Hepatocyte (in vitro differentiated cells): ENCODE results near the gene ANKS1B. TPM values are rescaled to one million over a fixed set of nuclear protein-coding genes. Genes with fewer than 3 reads are reported as not detected.

ENCODE experiments used
- DNase-seq: peaks from one replicate; pipeline ENCODE4 v3.0.0-alpha.2; 2016; ENCODE audit warnings: low spot score
- H2AFZ ChIP-seq: fragments of 200-600 bp; sonication (generic); 2 replicates; pipeline ENCODE4 v1.6.0; 2016; ENCODE audit warnings: antibody characterized with exemption, mild to moderate bottlenecking
- H3K27ac ChIP-seq: fragments of 200-600 bp; sonication (generic); 2 replicates; pipeline ENCODE4 v1.5.1; 2016; ENCODE audit warnings: mild to moderate bottlenecking
- H3K27me3 ChIP-seq: fragments of 200-600 bp; sonication (generic); 2 replicates; pipeline ENCODE4 v1.6.1; 2016
- H3K36me3 ChIP-seq: fragments of 200-600 bp; sonication (generic); replicated peaks from 2 replicates; pipeline ENCODE4 v1.5.1; 2016; ENCODE audit warnings: low read depth; ENCODE audit not compliant: insufficient read depth
- H3K4me1 ChIP-seq: fragments of 200-600 bp; sonication (generic); 2 replicates; pipeline ENCODE4 v1.5.1; 2016; ENCODE audit warnings: mild to moderate bottlenecking, moderate library complexity; ENCODE audit not compliant: insufficient read depth
- H3K4me2 ChIP-seq: fragments of 200-600 bp; sonication (generic); 2 replicates; pipeline ENCODE4 v1.6.0; 2016
- H3K4me3 ChIP-seq: fragments of 200-600 bp; sonication (generic); 2 replicates; pipeline ENCODE4 v1.5.1; 2016; ENCODE audit warnings: mild to moderate bottlenecking
- H3K79me2 ChIP-seq: fragments of 200-600 bp; sonication (generic); 2 replicates; pipeline ENCODE4 v1.6.0; 2017; ENCODE audit warnings: mild to moderate bottlenecking
- H3K9me2 ChIP-seq: fragments of 200-600 bp; sonication (generic); replicated peaks from 2 replicates; pipeline ENCODE4 v1.6.0; 2017; ENCODE audit warnings: mild to moderate bottlenecking; ENCODE audit not compliant: insufficient read depth
- H3K9me3 ChIP-seq: fragments of 200-600 bp; sonication (generic); 2 replicates; pipeline ENCODE4 v1.5.1; 2016; ENCODE audit warnings: low read depth, mild to moderate bottlenecking
- H4K20me1 ChIP-seq: fragments of 200-600 bp; sonication (generic); 2 replicates; pipeline ENCODE4 v1.6.0; 2016; ENCODE audit warnings: mild to moderate bottlenecking; ENCODE audit not compliant: insufficient read depth, poor library complexity, severe bottlenecking
- CTCF ChIP-seq: fragments of 200-600 bp; sonication (generic); IDR thresholded peaks from 2 replicates; pipeline ENCODE4 v1.5.1; 2016; ENCODE audit warnings: antibody characterized with exemption, mild to moderate bottlenecking; ENCODE audit not compliant: poor library complexity
- EZH2 ChIP-seq: fragments of 200-600 bp; sonication (generic); IDR thresholded peaks from 2 replicates; pipeline ENCODE4 v1.6.1; 2016; ENCODE audit warnings: antibody characterized with exemption, mild to moderate bottlenecking, borderline replicate concordance
- EZH2phosphoT487 ChIP-seq: fragments of 200-600 bp; sonication (generic); IDR thresholded peaks from one replicate; pipeline ENCODE4 v1.6.1; 2018; ENCODE audit warnings: antibody characterized with exemption, mild to moderate bottlenecking, low read depth, moderate library complexity; ENCODE audit not compliant: unreplicated experiment, severe bottlenecking
- WGBS: methylation state at CpG from one replicate; pipeline ENCODE4 v1.1.6; 2016; ENCODE audit warnings: low lambda C conversion rate; ENCODE audit errors: missing lambda C conversion rate; 5-methylcytosine and 5-hydroxymethylcytosine counted together
- polyA plus RNA-seq: library from polyadenylated mRNA; unstranded; fragments of >200 nt; fragmentation: Nextera tagmentation; extraction: Ambion mirVana; gene quantifications from 2 replicates; pipeline ENCODE4 v1.2.1, GENCODE V29; 2016
- total RNA-seq: library from RNA; depleted of rRNA; stranded (reverse); fragments of >200 nt; gene quantifications from 2 replicates; pipeline ENCODE4 v1.2.3, GENCODE V29; 2014

The ANKS1B gene
- total and polyA plus RNA-seq, 2 experiments from 2014 or later = 1.6 to 2.2 TPM

GRCh38 chr12:99861731-99862130 is 123.0 kb downstream of the ANKS1B start:
- Histone ChIP-seq H3K4me3 (no peak overlapping the region), H3K27me3 (no peaks in the 10 kb centered on the region), H2AFZ (no peak overlapping the region), H3K9me2 (no peaks in the 10 kb centered on the region), H4K20me1 (no peaks in the 10 kb centered on the region), H3K36me3 (no peaks in the 10 kb centered on the region), H3K9me3 (no peaks in the 10 kb centered on the region), H3K27ac (no peak overlapping the region), H3K79me2 (no peaks in the 10 kb centered on the region), H3K4me1 (no peaks in the 10 kb centered on the region), H3K4me2 (no peak overlapping the region)
- TF ChIP-seq EZH2phosphoT487 = no peak
- TF ChIP-seq EZH2 = no peak
- no peak for TF ChIP-seq CTCF
- no peak for DNase-seq
- WGBS = 92% methylated on average over 4 of the region's 4 CpGs

GRCh38 chr12:99859126-99859525 is 125.6 kb downstream of the ANKS1B start:
- Histone ChIP-seq H3K27ac (no peak overlapping the region), H3K36me3 (no peaks in the 10 kb centered on the region), H3K4me2 (no peak overlapping the region), H2AFZ (no peak overlapping the region), H3K9me2 (no peaks in the 10 kb centered on the region), H3K9me3 (no peaks in the 10 kb centered on the region), H3K4me3 (no peak overlapping the region), H3K27me3 (no peaks in the 10 kb centered on the region), H4K20me1 (no peaks in the 10 kb centered on the region), H3K4me1 (no peaks in the 10 kb centered on the region), H3K79me2 (no peaks in the 10 kb centered on the region)
- TF ChIP-seq EZH2phosphoT487 (no peak), CTCF (no peak), EZH2 (no peak)
- no peak for DNase-seq
- 100% methylated on average over 1 of the region's 1 CpG for WGBS

GRCh38 chr12:99852666-99853065 is 132.1 kb downstream of the ANKS1B start:
- no peaks in the 10 kb centered on the region for H4K20me1 ChIP-seq
- no peaks in the 10 kb centered on the region for H3K9me2 ChIP-seq
- no peaks in the 10 kb centered on the region for H3K9me3 ChIP-seq
- no peak overlapping the region for H3K4me3 ChIP-seq
- H3K4me1 ChIP-seq = no peaks in the 10 kb centered on the region
- H2AFZ ChIP-seq = no peak overlapping the region
- no peaks in the 10 kb centered on the region for H3K79me2 ChIP-seq
- WGBS = 57% methylated on average over 5 of the region's 5 CpGs
- H3K27me3 ChIP-seq = no peaks in the 10 kb centered on the region
- H3K36me3 ChIP-seq = no peaks in the 10 kb centered on the region
- no peak overlapping the region for H3K4me2 ChIP-seq
- H3K27ac ChIP-seq = no peak overlapping the region
- TF ChIP-seq EZH2phosphoT487 (no peak), EZH2 (no peak), CTCF (no peak)
- DNase-seq = peak; percentile 3

- H3K4me1 ChIP-seq = no peaks in the 10 kb centered on the region
- H3K4me2 ChIP-seq = no peak overlapping the region
- H3K79me2 ChIP-seq = no peaks in the 10 kb centered on the region
- H3K27ac ChIP-seq = no peak overlapping the region
- no peak overlapping the region for H2AFZ ChIP-seq
- H4K20me1 ChIP-seq = no peaks in the 10 kb centered on the region
- H3K9me3 ChIP-seq = no peaks in the 10 kb centered on the region
- no peaks in the 10 kb centered on the region for H3K36me3 ChIP-seq
- TF ChIP-seq EZH2 = no peak
- no peak for TF ChIP-seq CTCF
- TF ChIP-seq EZH2phosphoT487 = no peak
- no peak overlapping the region for H3K4me3 ChIP-seq
- DNase-seq = no peak
- no peaks in the 10 kb centered on the region for H3K27me3 ChIP-seq
- H3K9me2 ChIP-seq = no peaks in the 10 kb centered on the region
Measured at GRCh38 chr12:99847936-99848335, 136.8 kb downstream of the ANKS1B start.
